Keratinocyte (primary cell): Measurements from ENCODE around the gene LSM7. TPM values are rescaled to one million over a fixed set of nuclear protein-coding genes. Genes with fewer than 3 reads are reported as not detected.

Experiments used
- DNase-seq: peaks from one replicate; pipeline ENCODE4 v3.0.0-alpha.2; 2011; ENCODE audit warnings: low read depth, missing footprints, low spot score
- FAIRE-seq: peaks from 2 replicates; lab custom pipeline; 2011; peaks lifted over from hg19 to GRCh38; lab: Jason Lieb, UNC
- H2AFZ ChIP-seq: 2 replicates; pipeline ENCODE4 v1.6.0; 2012; ENCODE audit warnings: low read length, control low read depth, inconsistent platforms; ENCODE audit not compliant: control insufficient read depth
- H3K27ac ChIP-seq: 2 replicates; pipeline ENCODE4 v1.5.1; 2011; ENCODE audit warnings: low read length; ENCODE audit not compliant: control insufficient read depth, insufficient read depth
- H3K27me3 ChIP-seq: 3 replicates; pipeline ENCODE4 v1.6.0; 2011; ENCODE audit warnings: low read length; ENCODE audit not compliant: control insufficient read depth, insufficient read depth; ENCODE audit errors: extremely low read depth
- H3K36me3 ChIP-seq, 2 experiments: 2 replicates in 1 of 2; 3 replicates in 1 of 2; pipeline ENCODE4 v1.5.1; 2011; ENCODE audit warnings: low read length in 2 of 2, mild to moderate bottlenecking in 1 of 2; ENCODE audit not compliant: control insufficient read depth in 2 of 2, insufficient read depth in 2 of 2; ENCODE audit errors: extremely low read depth in 1 of 2
- H3K4me1 ChIP-seq: 3 replicates; pipeline ENCODE4 v1.5.1; 2011; ENCODE audit warnings: low read length; ENCODE audit not compliant: control insufficient read depth, insufficient read depth; ENCODE audit errors: extremely low read depth
- H3K4me2 ChIP-seq: 3 replicates; pipeline ENCODE4 v1.6.0; 2011; ENCODE audit warnings: low read depth, low read length; ENCODE audit not compliant: control insufficient read depth, insufficient read depth; ENCODE audit errors: extremely low read depth
- H3K4me3 ChIP-seq, 3 experiments: fragments of 200-600 bp in 1 of 3; sonication (generic) in 1 of 3; 2 replicates in 2 of 3; 3 replicates in 1 of 3; pipeline ENCODE4 v1.5.1; 2011 to 2016; ENCODE audit warnings: low read length in 3 of 3, mild to moderate bottlenecking in 3 of 3, control low read depth in 2 of 3, inconsistent platforms in 1 of 3, low read depth in 1 of 3, mixed read lengths in 1 of 3, mixed run types in 1 of 3, moderate library complexity in 1 of 3; ENCODE audit not compliant: control insufficient read depth in 2 of 3, insufficient read depth in 2 of 3; ENCODE audit errors: extremely low read depth in 1 of 3
- H3K79me2 ChIP-seq: 2 replicates; pipeline ENCODE4 v1.6.0; 2012; ENCODE audit warnings: low read length; ENCODE audit not compliant: control insufficient read depth, insufficient read depth
- H3K9ac ChIP-seq: 3 replicates; pipeline ENCODE4 v1.6.0; 2011; ENCODE audit warnings: low read length; ENCODE audit not compliant: control insufficient read depth, insufficient read depth; ENCODE audit errors: extremely low read depth
- H3K9me1 ChIP-seq: 3 replicates; pipeline ENCODE4 v1.6.0; 2011; ENCODE audit warnings: low read length; ENCODE audit not compliant: control insufficient read depth, insufficient read depth; ENCODE audit errors: extremely low read depth
- H3K9me3 ChIP-seq: 2 replicates; pipeline ENCODE4 v1.5.1; 2012; ENCODE audit warnings: low read depth, low read length; ENCODE audit not compliant: control insufficient read depth
- H4K20me1 ChIP-seq: 3 replicates; pipeline ENCODE4 v1.6.0; 2011; ENCODE audit warnings: low read length; ENCODE audit not compliant: control insufficient read depth, insufficient read depth; ENCODE audit errors: extremely low read depth
- CTCF ChIP-seq, 3 experiments: IDR thresholded peaks in 1 of 3; conservative IDR thresholded peaks in 1 of 3; optimal IDR thresholded peaks in 1 of 3; 2 replicates in 2 of 3; 3 replicates in 1 of 3; pipeline versions ENCODE3 to v1.5.1; 2011; ENCODE audit warnings: low read length in 3 of 3, mild to moderate bottlenecking in 3 of 3, moderate library complexity in 2 of 3, control low read depth in 1 of 3, inconsistent platforms in 1 of 3; ENCODE audit not compliant: insufficient read depth in 2 of 3; ENCODE audit errors: extremely low read depth in 1 of 3
- EZH2 ChIP-seq: IDR thresholded peaks from one replicate; pipeline ENCODE4 v1.6.1; 2012; ENCODE audit warnings: inconsistent platforms, mild to moderate bottlenecking, low read length, moderate library complexity
- dilution Hi-C: fragments of 300-500 bp; cut with MboI; formaldehyde crosslinking; loops from one replicate; pipeline ENCODE4 v1.7.0; 2020; ENCODE audit warnings: low sequenced_read_pairs; ENCODE audit not compliant: extremely low pct_ligation_motif_present
- polyA plus RNA-seq, 5 experiments: library from polyadenylated mRNA; depleted of rRNA in 3 of 5; stranded (reverse) in 3 of 5; stranded (forward) in 1 of 5; unstranded in 1 of 5; fragments of >200 nt; gene quantifications; 1 replicate in 1 of 5; 2 replicates in 3 of 5; 3 replicates in 1 of 5; pipeline versions ENCODE4 v1.2.1 to v1.2.3, GENCODE V29; 2011 to 2012; ENCODE audit warnings: missing spikeins in 2 of 5, low read depth in 1 of 5, low replicate concordance in 1 of 5

LSM7 gene
- polyA plus RNA-seq, 1 donor (not counting 4 experiments of a cell fraction or from before 2014, with no cell fraction given): 243 TPM

GRCh38 chr19:2323707-2324106 is 4.7 kb downstream of the LSM7 start:
- DNase-seq: no peak
- no peak overlapping the region for H3K4me2 ChIP-seq
- no peaks in the 10 kb centered on the region for H4K20me1 ChIP-seq
- no peaks in the 10 kb centered on the region for H3K27me3 ChIP-seq
- peaks cover 9 to 21% of the 10 kb centered on the region in 2 experiments for H3K36me3 ChIP-seq
- H2AFZ ChIP-seq: no peak overlapping the region
- H3K9me3 ChIP-seq: no peaks in the 10 kb centered on the region
- TF ChIP-seq EZH2 (no peak), CTCF (optimal IDR thresholded peaks at IDR 0.05 in 1 of 3, IDR thresholded peaks at IDR 0.05 in 1 of 3, conservative IDR thresholded peaks at IDR 0.05 in 1 of 3; ENCODE audit: extremely low read depth in 1 of 3, insufficient read depth in 2 of 3, low read length in 3 of 3) (no peak)
- dilution Hi-C loops: no loop called here
- no peak overlapping the region for H3K27ac ChIP-seq
- H3K9me1 ChIP-seq: no peaks in the 10 kb centered on the region
- no peak overlapping the region for H3K4me3 ChIP-seq
- no peak overlapping the region for H3K9ac ChIP-seq
- H3K79me2 ChIP-seq: peaks cover 36% of the 10 kb centered on the region
- H3K4me1 ChIP-seq: peaks cover 10% of the 10 kb centered on the region
- no peak for FAIRE-seq

GRCh38 chr19:2321565-2322283 is 6.7 kb downstream of the LSM7 start:
- Histone ChIP-seq H2AFZ (no peak overlapping the region), H3K9me1 (no peaks in the 10 kb centered on the region), H3K27me3 (no peaks in the 10 kb centered on the region), H3K79me2 (peaks cover 22% of the 10 kb centered on the region), H3K4me1 (peaks cover 4% of the 10 kb centered on the region), H3K9ac (no peak overlapping the region), H3K4me3 (no peak overlapping the region), H3K27ac (no peak overlapping the region), H4K20me1 (no peaks in the 10 kb centered on the region), H3K36me3 (peaks cover 7 to 16% of the 10 kb centered on the region in 2 experiments), H3K4me2 (no peak overlapping the region), H3K9me3 (no peaks in the 10 kb centered on the region)
- FAIRE-seq: no peak
- DNase-seq: no peak
- dilution Hi-C loops: no loop called here
- no peak for TF ChIP-seq CTCF (optimal IDR thresholded peaks at IDR 0.05 in 1 of 3, IDR thresholded peaks at IDR 0.05 in 1 of 3, conservative IDR thresholded peaks at IDR 0.05 in 1 of 3; ENCODE audit: extremely low read depth in 1 of 3, insufficient read depth in 2 of 3, low read length in 3 of 3)
- no peak for TF ChIP-seq EZH2
